Astrocyte (in vitro differentiated cells and primary cell): ENCODE data around the gene SGO1. TPM values are rescaled to one million over a fixed set of nuclear protein-coding genes. Genes with fewer than 3 reads are reported as not detected.

Experiments
- DNase-seq: peaks from one replicate; pipeline ENCODE4 v3.0.0-alpha.2; 2010; ENCODE audit warnings: low read depth
- FAIRE-seq: peaks from 2 replicates; lab custom pipeline; 2011; peaks lifted over from hg19 to GRCh38; lab: Jason Lieb, UNC
- H2AFZ ChIP-seq: 2 replicates; pipeline ENCODE4 v1.6.0; 2012; ENCODE audit warnings: low read depth, low read length, inconsistent platforms
- H3K27ac ChIP-seq: 2 replicates; pipeline ENCODE4 v1.5.1; 2011; ENCODE audit warnings: low read depth, low read length, inconsistent platforms
- H3K27me3 ChIP-seq: 2 replicates; pipeline ENCODE4 v1.6.0; 2011; ENCODE audit warnings: low read length, inconsistent platforms; ENCODE audit not compliant: insufficient read depth
- H3K36me3 ChIP-seq: 2 replicates; pipeline ENCODE4 v1.5.1; 2011; ENCODE audit warnings: low read length, inconsistent platforms; ENCODE audit not compliant: insufficient read depth
- H3K4me1 ChIP-seq: 2 replicates; pipeline ENCODE4 v1.5.1; 2011; ENCODE audit warnings: low read length, inconsistent platforms; ENCODE audit not compliant: insufficient read depth
- H3K4me2 ChIP-seq: 2 replicates; pipeline ENCODE4 v1.6.0; 2012; ENCODE audit warnings: low read length, inconsistent platforms
- H3K4me3 ChIP-seq: 2 replicates; pipeline ENCODE4 v1.5.1; 2011; ENCODE audit warnings: low read depth, mild to moderate bottlenecking, low read length, inconsistent platforms; ENCODE audit not compliant: insufficient read depth
- H3K79me2 ChIP-seq: 2 replicates; pipeline ENCODE4 v1.6.0; 2012; ENCODE audit warnings: mild to moderate bottlenecking, low read length, inconsistent platforms; ENCODE audit not compliant: insufficient read depth
- H3K9ac ChIP-seq: 2 replicates; pipeline ENCODE4 v1.6.0; 2012; ENCODE audit warnings: mild to moderate bottlenecking, low read length, inconsistent platforms
- H3K9me3 ChIP-seq: 2 replicates; pipeline ENCODE4 v1.5.1; 2012; ENCODE audit warnings: low read depth, mild to moderate bottlenecking, low read length, inconsistent platforms; ENCODE audit not compliant: insufficient read depth
- H4K20me1 ChIP-seq: 2 replicates; pipeline ENCODE4 v1.6.0; 2012; ENCODE audit warnings: low read length, inconsistent platforms; ENCODE audit not compliant: insufficient read depth
- H3K27ac Mint-ChIP-seq: one replicate; pipeline ENCODE4 v1.8.0; 2021; ENCODE audit warnings: mild to moderate bottlenecking, mixed read lengths; ENCODE audit not compliant: unreplicated experiment
- H3K27me3 Mint-ChIP-seq: one replicate; pipeline ENCODE4 v1.8.0; 2021; ENCODE audit warnings: low read depth, mixed read lengths; ENCODE audit not compliant: unreplicated experiment
- H3K36me3 Mint-ChIP-seq: one replicate; pipeline ENCODE4 v1.8.0; 2021; ENCODE audit warnings: low read depth, mixed read lengths; ENCODE audit not compliant: unreplicated experiment
- H3K4me1 Mint-ChIP-seq: one replicate; pipeline ENCODE4 v1.8.0; 2021; ENCODE audit warnings: low read depth, mixed read lengths; ENCODE audit not compliant: unreplicated experiment
- H3K4me3 Mint-ChIP-seq: one replicate; pipeline ENCODE4 v1.8.0; 2021; ENCODE audit warnings: mild to moderate bottlenecking, moderate library complexity, mixed read lengths; ENCODE audit not compliant: unreplicated experiment
- H3K9me3 Mint-ChIP-seq: one replicate; pipeline ENCODE4 v1.8.0; 2021; ENCODE audit warnings: mild to moderate bottlenecking, mixed read lengths; ENCODE audit not compliant: unreplicated experiment
- CTCF ChIP-seq: IDR thresholded peaks from 2 replicates; pipeline ENCODE4 v1.5.1; 2011; ENCODE audit warnings: low read depth, mild to moderate bottlenecking, inconsistent platforms, low read length, moderate library complexity; ENCODE audit not compliant: insufficient read depth
- EZH2 ChIP-seq: IDR thresholded peaks from 2 replicates; pipeline ENCODE4 v1.6.1; 2012; ENCODE audit warnings: mild to moderate bottlenecking, low read length, inconsistent platforms; ENCODE audit not compliant: insufficient read depth
- total RNA-seq: library from RNA; stranded (reverse); gene quantifications from 2 replicates; pipeline ENCODE4 v1.2.1, GENCODE V29; 2021

SGO1 gene
- total RNA-seq, 1 donor from 2014 or later, result 3.0 TPM

GRCh38 chr3:20160230-20160629, 25.8 kb downstream of the SGO1 start:
- Histone ChIP-seq H3K9ac (no peak overlapping the region), H3K79me2 (no peaks in the 10 kb centered on the region), H3K4me2 (no peak overlapping the region), H3K36me3 (peaks cover 9% of the 10 kb centered on the region), H3K4me3 (no peak overlapping the region), H4K20me1 (no peaks in the 10 kb centered on the region), H2AFZ (no peak overlapping the region), H3K9me3 (no peaks in the 10 kb centered on the region), H3K4me1 (no peaks in the 10 kb centered on the region), H3K27ac (no peak overlapping the region), H3K27me3 (no peaks in the 10 kb centered on the region)
- no peak for DNase-seq
- Mint-ChIP-seq H3K36me3 (no peaks in the 10 kb centered on the region), H3K27me3 (no peaks in the 10 kb centered on the region), H3K9me3 (no peaks in the 10 kb centered on the region), H3K4me3 (no peak overlapping the region), H3K4me1 (peaks cover 1% of the 10 kb centered on the region), H3K27ac (no peak overlapping the region)
- FAIRE-seq, result no peak
- TF ChIP-seq CTCF (no peak), EZH2 (no peak)

GRCh38 chr3:20154928-20155327, 31.1 kb downstream of the SGO1 start:
- H4K20me1 ChIP-seq, result no peaks in the 10 kb centered on the region
- H2AFZ ChIP-seq, result no peak overlapping the region
- Mint-ChIP-seq H3K36me3 (no peaks in the 10 kb centered on the region), H3K27me3 (no peaks in the 10 kb centered on the region), H3K27ac (no peak overlapping the region), H3K4me1 (no peaks in the 10 kb centered on the region), H3K9me3 (no peaks in the 10 kb centered on the region), H3K4me3 (no peak overlapping the region)
- no peaks in the 10 kb centered on the region for H3K9me3 ChIP-seq
- peaks cover 2% of the 10 kb centered on the region for H3K36me3 ChIP-seq
- no peak overlapping the region for H3K9ac ChIP-seq
- no peak overlapping the region for H3K4me3 ChIP-seq
- no peaks in the 10 kb centered on the region for H3K79me2 ChIP-seq
- H3K4me2 ChIP-seq, result no peak overlapping the region
- no peak overlapping the region for H3K27ac ChIP-seq
- TF ChIP-seq CTCF (no peak), EZH2 (no peak)
- DNase-seq (no peak), FAIRE-seq (no peak)
- H3K4me1 ChIP-seq, result no peaks in the 10 kb centered on the region
- no peaks in the 10 kb centered on the region for H3K27me3 ChIP-seq

- Histone ChIP-seq H2AFZ (no peak overlapping the region), H3K4me1 (no peaks in the 10 kb centered on the region), H3K79me2 (no peaks in the 10 kb centered on the region), H3K9ac (no peak overlapping the region), H3K4me2 (no peak overlapping the region), H3K36me3 (no peaks in the 10 kb centered on the region), H3K27ac (no peak overlapping the region), H3K27me3 (no peaks in the 10 kb centered on the region), H3K9me3 (no peaks in the 10 kb centered on the region), H3K4me3 (no peak overlapping the region), H4K20me1 (no peaks in the 10 kb centered on the region)
- no peak overlapping the region for H3K27ac Mint-ChIP-seq
- TF ChIP-seq CTCF, result no peak
- TF ChIP-seq EZH2, result no peak
- no peaks in the 10 kb centered on the region for H3K4me1 Mint-ChIP-seq
- H3K9me3 Mint-ChIP-seq, result no peaks in the 10 kb centered on the region
- no peaks in the 10 kb centered on the region for H3K27me3 Mint-ChIP-seq
- DNase-seq (no peak), FAIRE-seq (no peak)
- no peaks in the 10 kb centered on the region for H3K36me3 Mint-ChIP-seq
- H3K4me3 Mint-ChIP-seq, result no peak overlapping the region
These were observed 31.9 kb downstream of the SGO1 start for GRCh38 chr3:20154078-20154477.
